HFFc6 (cell line): Measurements from ENCODE around the gene DOCK2. TPM values are rescaled to one million over a fixed set of nuclear protein-coding genes. Genes with fewer than 3 reads are reported as not detected.

Experiments
- DNase-seq: peaks from one replicate; pipeline ENCODE4 v3.0.0-alpha.2; 2018
- H3K27ac Mint-ChIP-seq: 2 replicates; pipeline ENCODE4 v1.8.0; 2020; ENCODE audit warnings: mild to moderate bottlenecking, mixed read lengths
- H3K27me3 Mint-ChIP-seq: 2 replicates; pipeline ENCODE4 v1.8.0; 2021; ENCODE audit warnings: mild to moderate bottlenecking, moderate library complexity, mixed read lengths; ENCODE audit not compliant: insufficient read depth
- H3K36me3 Mint-ChIP-seq: 2 replicates; pipeline ENCODE4 v1.8.0; 2021; ENCODE audit warnings: low read depth, mixed read lengths
- H3K4me1 Mint-ChIP-seq: 2 replicates; pipeline ENCODE4 v1.8.0; 2020; ENCODE audit warnings: low read depth, mixed read lengths
- H3K4me3 Mint-ChIP-seq: 2 replicates; pipeline ENCODE4 v1.8.0; 2020; ENCODE audit warnings: mild to moderate bottlenecking, moderate library complexity, mixed read lengths
- H3K9me3 Mint-ChIP-seq: 2 replicates; pipeline ENCODE4 v1.8.0; 2020; ENCODE audit warnings: mild to moderate bottlenecking, mixed read lengths
- CTCF ChIP-seq: fragments of 200-600 bp; sonication (generic); IDR thresholded peaks from 2 replicates; pipeline ENCODE4 v1.5.0; 2021; ENCODE audit warnings: antibody characterized with exemption, mild to moderate bottlenecking
- total RNA-seq, 6 experiments: library from RNA; stranded (reverse); fragmentation: NEBNext Ultra II Directional; extraction: Animal tissue kit (Norgen Biotek cat#: 25700); gene quantifications; 2 replicates in 1 of 6; 3 replicates in 5 of 6; pipeline ENCODE4 v1.2.3, GENCODE V29; 2021

The DOCK2 gene
- total RNA-seq, 6 experiments from 2014 or later = 1.4 to 6.5 (median 3.0) TPM

GRCh38 chr5:169856571-169856970, 219.5 kb downstream of the DOCK2 start:
- no peak overlapping the region for H3K4me3 Mint-ChIP-seq
- peak overlapping the region; percentile 85 for H3K27ac Mint-ChIP-seq
- peaks cover 32% of the 10 kb centered on the region for H3K36me3 Mint-ChIP-seq

GRCh38 chr5:169860585-169860984, 223.5 kb downstream of the DOCK2 start:
- H3K27ac Mint-ChIP-seq = no peak overlapping the region
- H3K4me1 Mint-ChIP-seq = peaks cover 43% of the 10 kb centered on the region
- peaks cover 34% of the 10 kb centered on the region for H3K36me3 Mint-ChIP-seq
- no peaks in the 10 kb centered on the region for H3K27me3 Mint-ChIP-seq
- no peaks in the 10 kb centered on the region for H3K9me3 Mint-ChIP-seq
- no peak for DNase-seq
- no peak for TF ChIP-seq CTCF
- no peak overlapping the region for H3K4me3 Mint-ChIP-seq

More at GRCh38 chr5:169856571-169856970, 219.5 kb downstream of the DOCK2 start:
- Mint-ChIP-seq H3K4me1 (peaks cover 30% of the 10 kb centered on the region), H3K9me3 (peaks cover 13% of the 10 kb centered on the region), H3K27me3 (peaks cover 3% of the 10 kb centered on the region; the same call in 1 of the 2 replicates)
- DNase-seq = peak; percentile 91
- no peak for TF ChIP-seq CTCF

- Mint-ChIP-seq H3K4me3 (no peak overlapping the region), H3K36me3 (peaks cover 37% of the 10 kb centered on the region), H3K27ac (peak overlapping the region; percentile 79), H3K27me3 (no peaks in the 10 kb centered on the region), H3K9me3 (no peaks in the 10 kb centered on the region), H3K4me1 (peaks cover 34% of the 10 kb centered on the region)
- TF ChIP-seq CTCF = no peak
- DNase-seq = no peak
These were observed 224.4 kb downstream of the DOCK2 start for GRCh38 chr5:169861433-169861832.

- Mint-ChIP-seq H3K4me3 (no peak overlapping the region), H3K36me3 (peaks cover 37% of the 10 kb centered on the region), H3K4me1 (peaks cover 29% of the 10 kb centered on the region), H3K27ac (peak overlapping the region; percentile 79), H3K9me3 (no peaks in the 10 kb centered on the region), H3K27me3 (no peaks in the 10 kb centered on the region)
- no peak for TF ChIP-seq CTCF
- DNase-seq = peak; percentile 87
These were observed 224.9 kb downstream of the DOCK2 start for GRCh38 chr5:169861934-169862333.

GRCh38 chr5:169862391-169862811, 225.3 kb downstream of the DOCK2 start:
- Mint-ChIP-seq H3K36me3 (peaks cover 39% of the 10 kb centered on the region), H3K27me3 (no peaks in the 10 kb centered on the region), H3K27ac (peak overlapping the region; percentile 79), H3K4me1 (peaks cover 25% of the 10 kb centered on the region), H3K9me3 (no peaks in the 10 kb centered on the region), H3K4me3 (no peak overlapping the region)
- no peak for DNase-seq
- no peak for TF ChIP-seq CTCF

- H3K36me3 Mint-ChIP-seq = peaks cover 57% of the 10 kb centered on the region
- no peak for DNase-seq
- peaks cover 20% of the 10 kb centered on the region for H3K4me1 Mint-ChIP-seq
- no peaks in the 10 kb centered on the region for H3K9me3 Mint-ChIP-seq
- no peak for TF ChIP-seq CTCF
- no peaks in the 10 kb centered on the region for H3K27me3 Mint-ChIP-seq
- no peak overlapping the region for H3K27ac Mint-ChIP-seq
- no peak overlapping the region for H3K4me3 Mint-ChIP-seq
These were observed 227.4 kb downstream of the DOCK2 start for GRCh38 chr5:169864483-169864882.
